HL-60 (cell line): ENCODE measurements around the gene TACR1.

Experiments used
- CTCF ChIP-seq: IDR thresholded peaks from one replicate; pipeline ENCODE4 v1.5.1; 2011; ENCODE audit warnings: low read length, control low read depth, inconsistent platforms; ENCODE audit not compliant: insufficient read depth
- GABPA ChIP-seq: IDR thresholded peaks from 2 replicates; pipeline ENCODE4 v1.6.1; 2012; ENCODE audit warnings: low read depth
- POLR2AphosphoS5 ChIP-seq: IDR thresholded peaks from 2 replicates; pipeline ENCODE4 v1.6.1; 2012; ENCODE audit warnings: low read depth

GRCh38 chr2:75133621-75134570 is 65.4 kb downstream of the TACR1 start:
- TF ChIP-seq CTCF = no peak
- TF ChIP-seq GABPA = no peak
- TF ChIP-seq POLR2AphosphoS5 = no peak
